Transverse colon (tissue), 4 donors: ENCODE data around the gene IL4R. TPM values are rescaled to one million over a fixed set of nuclear protein-coding genes. Genes with fewer than 3 reads are reported as not detected.

Experiments used
- DNase-seq: peaks from one replicate; pipeline ENCODE4 v3.0.0-alpha.2; 2019
- H3K27ac ChIP-seq, 4 donors: fragments of 200-600 bp; sonication (generic); 2 replicates each; pipeline ENCODE4 v1.5.1; 2016 to 2018; ENCODE audit warnings: inconsistent platforms in 4 of 4
- H3K27me3 ChIP-seq: fragments of 200-600 bp; sonication (generic); 2 replicates; pipeline ENCODE4 v1.5.1; 2017; ENCODE audit warnings: inconsistent platforms
- H3K36me3 ChIP-seq, 4 donors: fragments of 200-600 bp; sonication (generic); 2 replicates each; pipeline ENCODE4 v1.5.1; 2017 to 2019; ENCODE audit warnings: inconsistent platforms in 4 of 4
- H3K4me1 ChIP-seq, 4 donors: fragments of 200-600 bp; sonication (generic); 2 replicates each; pipeline ENCODE4 v1.5.1; 2017 to 2020; ENCODE audit warnings: inconsistent platforms in 4 of 4
- H3K4me3 ChIP-seq, 4 donors: fragments of 200-600 bp; sonication (generic); 1 replicate in 1 of 4; 2 replicates in 3 of 4; pipeline versions ENCODE4 v1.5.1 to v1.6.1; 2017 to 2019; ENCODE audit warnings: inconsistent platforms in 4 of 4
- H3K9me3 ChIP-seq, 2 donors: fragments of 200-600 bp; sonication (generic); 2 replicates each; pipeline ENCODE4 v1.5.1; 2017 to 2019; ENCODE audit warnings: inconsistent platforms in 2 of 2
- EP300 ChIP-seq: sonication (generic); formaldehyde crosslinking; IDR thresholded peaks from one replicate; pipeline ENCODE4 v1.6.1; 2017; ENCODE audit warnings: antibody characterized with exemption, low read depth
- POLR2A ChIP-seq: fragments of 450-650 bp; IDR thresholded peaks from one replicate; pipeline ENCODE4 v1.6.1; 2016; ENCODE audit warnings: antibody characterized with exemption, mild to moderate bottlenecking, moderate library complexity
- POLR2AphosphoS5 ChIP-seq, 3 donors: sonication (generic); formaldehyde crosslinking; IDR thresholded peaks; one replicate each; pipeline ENCODE4 v1.6.1; 2016; ENCODE audit warnings: antibody characterized with exemption in 3 of 3
- WGBS, 2 donors: methylation state at CpG; one replicate each; pipeline ENCODE4 v1.1.5; 2018; ENCODE audit warnings: low coverage in 1 of 2; 5-methylcytosine and 5-hydroxymethylcytosine counted together
- in situ Hi-C, 4 donors: fragments of 200-750 bp; cut with MboI; loops; one replicate each; pipeline versions ENCODE4 v1.15.0 to v1.15.1; 2017; ENCODE audit warnings: low sequenced_read_pairs in 3 of 4, low pct_ligation_motif_present in 1 of 4, low pct_unique_long_range_greater_than_20kb in 1 of 4
- intact Hi-C: fragments of 100-400 bp; cut with DNase I; formaldehyde crosslinking; loops from one replicate; pipeline ENCODE4 v1.15.1; 2023; ENCODE audit warnings: low total_unique reads
- total RNA-seq, 4 donors: library from RNA; depleted of rRNA; stranded (reverse); fragments of >200 nt; gene quantifications; one replicate each; pipeline ENCODE4 v1.1.0, GENCODE V29; 2016
- TF ChIP-seq, protein P1 (sequence below), 5 experiments: fragments of 200-600 bp in 3 of 5; fragments of 450-650 bp in 2 of 5; sonication (generic) in 3 of 5; IDR thresholded peaks; 1 replicate in 2 of 5; 2 replicates in 3 of 5; pipeline ENCODE4 v1.5.1; 2016 to 2017; ENCODE audit warnings: antibody characterized with exemption in 5 of 5, inconsistent platforms in 3 of 5, mild to moderate bottlenecking in 2 of 5, moderate library complexity in 1 of 5

IL4R gene
- total RNA-seq, 4 donors from 2014 or later, result 106 to 235 (median 156) TPM

- no peak overlapping the region for H3K27ac ChIP-seq
- no peak for DNase-seq
- intact Hi-C loops (no loop called here), in situ Hi-C loops (no loop called here)
- H3K9me3 ChIP-seq, result no peaks in the 10 kb centered on the region
- no peaks in the 10 kb centered on the region for H3K36me3 ChIP-seq
- WGBS, 2 donors, result 74 to 100% methylated on average over 3 to 7 of the region's 7 CpGs
- H3K27me3 ChIP-seq, result no peaks in the 10 kb centered on the region
- TF ChIP-seq EP300, result no peak
- no peak for TF ChIP-seq POLR2A
- TF ChIP-seq, protein P1, sequence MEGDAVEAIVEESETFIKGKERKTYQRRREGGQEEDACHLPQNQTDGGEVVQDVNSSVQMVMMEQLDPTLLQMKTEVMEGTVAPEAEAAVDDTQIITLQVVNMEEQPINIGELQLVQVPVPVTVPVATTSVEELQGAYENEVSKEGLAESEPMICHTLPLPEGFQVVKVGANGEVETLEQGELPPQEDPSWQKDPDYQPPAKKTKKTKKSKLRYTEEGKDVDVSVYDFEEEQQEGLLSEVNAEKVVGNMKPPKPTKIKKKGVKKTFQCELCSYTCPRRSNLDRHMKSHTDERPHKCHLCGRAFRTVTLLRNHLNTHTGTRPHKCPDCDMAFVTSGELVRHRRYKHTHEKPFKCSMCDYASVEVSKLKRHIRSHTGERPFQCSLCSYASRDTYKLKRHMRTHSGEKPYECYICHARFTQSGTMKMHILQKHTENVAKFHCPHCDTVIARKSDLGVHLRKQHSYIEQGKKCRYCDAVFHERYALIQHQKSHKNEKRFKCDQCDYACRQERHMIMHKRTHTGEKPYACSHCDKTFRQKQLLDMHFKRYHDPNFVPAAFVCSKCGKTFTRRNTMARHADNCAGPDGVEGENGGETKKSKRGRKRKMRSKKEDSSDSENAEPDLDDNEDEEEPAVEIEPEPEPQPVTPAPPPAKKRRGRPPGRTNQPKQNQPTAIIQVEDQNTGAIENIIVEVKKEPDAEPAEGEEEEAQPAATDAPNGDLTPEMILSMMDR (IDR thresholded peaks at IDR 0.05), result no peak
- TF ChIP-seq POLR2AphosphoS5 (IDR thresholded peaks at IDR 0.05), result no peak
- H3K4me3 ChIP-seq, result no peak overlapping the region
- no peaks in the 10 kb centered on the region for H3K4me1 ChIP-seq
These were observed 32.5 kb upstream of the IL4R start for GRCh38 chr16:27281243-27281642.

DNA sequence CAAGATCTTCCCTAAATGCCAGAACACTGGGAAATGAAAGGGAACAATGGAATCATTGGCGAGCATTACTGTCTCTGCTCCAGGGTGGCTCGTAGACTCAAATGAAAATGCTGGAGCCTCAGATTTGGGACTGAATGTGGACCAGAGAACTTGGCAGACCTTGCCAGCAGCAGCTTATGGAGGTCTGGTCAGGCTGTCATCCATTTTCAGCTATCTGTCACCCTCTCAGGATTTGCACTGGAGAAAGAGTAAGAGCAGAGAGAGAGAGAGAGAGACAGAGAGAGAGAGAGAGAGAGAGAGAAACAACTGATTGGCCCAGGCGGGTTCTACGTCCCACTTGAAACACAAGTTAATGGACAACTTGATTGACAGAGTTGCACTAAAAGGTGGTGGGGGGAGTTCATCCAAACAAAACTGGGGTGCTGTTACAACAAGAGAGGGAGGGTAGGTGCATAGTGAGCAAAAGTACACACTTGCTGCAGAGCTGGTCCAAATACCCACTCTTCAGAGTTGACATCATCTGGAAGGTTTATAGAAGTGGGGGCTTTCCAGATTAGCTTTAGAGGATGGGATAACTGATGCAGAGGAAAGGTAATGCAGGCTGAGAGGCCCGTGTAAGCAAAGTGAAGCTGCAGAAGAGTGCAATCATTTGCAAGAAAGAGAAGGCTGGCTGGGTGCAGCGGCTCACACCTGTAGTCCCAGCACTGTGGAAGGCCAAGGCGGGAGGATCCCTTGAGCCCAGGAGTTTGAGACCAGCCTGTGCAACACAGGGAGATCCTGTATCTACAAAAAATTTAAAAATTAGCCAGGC, 28.7 kb upstream of the IL4R start:
- Histone ChIP-seq H3K27me3 (no peaks in the 10 kb centered on the region), H3K9me3 (no peaks in the 10 kb centered on the region), H3K27ac (no peak overlapping the region), H3K4me1 (no peaks in the 10 kb centered on the region), H3K36me3 (no peaks in the 10 kb centered on the region), H3K4me3 (no peak overlapping the region)
- TF ChIP-seq POLR2AphosphoS5 (IDR thresholded peaks at IDR 0.05) (no peak), POLR2A (no peak), EP300 (no peak)
- TF ChIP-seq, protein P1 (IDR thresholded peaks at IDR 0.05), result no peak
- in situ Hi-C loops, result no loop called here
- DNase-seq, result no peak
- 40 to 83% methylated on average over 1 to 7 of the region's 7 CpGs for WGBS, 2 donors
- intact Hi-C loops, result no loop called here

GRCh38 chr16:27285676-27286196, 28.0 kb upstream of the IL4R start:
- peak; percentile 22 for DNase-seq
- in situ Hi-C loops, result no loop called here
- intact Hi-C loops, result no loop called here
- Histone ChIP-seq H3K4me1 (no peaks in the 10 kb centered on the region), H3K27ac (no peak overlapping the region), H3K4me3 (no peak overlapping the region), H3K9me3 (no peaks in the 10 kb centered on the region), H3K36me3 (no peaks in the 10 kb centered on the region), H3K27me3 (no peaks in the 10 kb centered on the region)
- 60 to 76% methylated on average over 1 to 6 of the region's 6 CpGs for WGBS, 2 donors
- TF ChIP-seq, protein P1 (IDR thresholded peaks at IDR 0.05), result no peak
- TF ChIP-seq POLR2A, result no peak

DNA sequence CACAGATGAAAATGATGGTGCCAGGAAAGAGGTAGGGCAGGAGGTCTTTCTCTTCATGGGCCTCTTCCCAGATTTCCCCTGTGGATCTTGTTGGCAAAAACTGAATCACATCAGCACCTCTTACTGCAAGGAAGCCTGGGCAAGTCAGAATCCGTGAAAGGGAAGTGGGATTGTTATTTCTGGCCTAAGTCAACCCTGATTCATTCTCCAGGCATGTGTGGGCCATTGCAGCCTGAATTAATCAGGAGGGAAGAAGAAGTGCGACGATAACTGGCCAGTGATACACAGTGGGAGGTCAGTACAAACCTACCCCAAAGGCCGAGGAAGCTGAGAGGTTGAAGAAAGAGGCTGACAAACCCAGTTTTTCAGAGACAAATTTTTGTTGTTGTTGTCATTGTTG, 27.3 kb upstream of the IL4R start:
- peak overlapping the region in 1 of 4 donors; percentile 27 for H3K27ac ChIP-seq
- intact Hi-C loops, result no loop called here
- TF ChIP-seq, protein P1 (IDR thresholded peaks at IDR 0.05), result no peak
- TF ChIP-seq EP300 (no peak), POLR2AphosphoS5 (IDR thresholded peaks at IDR 0.05) (no peak), POLR2A (no peak)
- H3K4me3 ChIP-seq, result no peak overlapping the region
- no peaks in the 10 kb centered on the region for H3K27me3 ChIP-seq
- H3K36me3 ChIP-seq, result no peaks in the 10 kb centered on the region
- WGBS, 2 donors, result 65% methylated on average over 4 of the region's 4 CpGs; no CpG with 5 or more reads in 1 of the 2 donors
- no peaks in the 10 kb centered on the region for H3K4me1 ChIP-seq
- in situ Hi-C loops, result no loop called here
- DNase-seq, result no peak
- H3K9me3 ChIP-seq, result no peaks in the 10 kb centered on the region
